OCI-LY1 (cell line): ENCODE results near the gene LAG3.

Experiments used
- CTCF ChIP-seq: fragments of 200-600 bp; sonication (generic), shearing (Covaris generic); IDR thresholded peaks from 2 replicates; pipeline ENCODE4 v1.5.1; 2017; ENCODE audit warnings: mild to moderate bottlenecking, antibody characterized with exemption, low read length, moderate library complexity, mixed read lengths
- EZH2 ChIP-seq: fragments of 200-600 bp; sonication (generic), shearing (Covaris generic); IDR thresholded peaks from 2 replicates; pipeline ENCODE4 v1.8.0; 2017; ENCODE audit warnings: borderline replicate concordance, mixed run types, mild to moderate bottlenecking, antibody characterized with exemption, low read length, moderate library complexity, mixed read lengths

DNA sequence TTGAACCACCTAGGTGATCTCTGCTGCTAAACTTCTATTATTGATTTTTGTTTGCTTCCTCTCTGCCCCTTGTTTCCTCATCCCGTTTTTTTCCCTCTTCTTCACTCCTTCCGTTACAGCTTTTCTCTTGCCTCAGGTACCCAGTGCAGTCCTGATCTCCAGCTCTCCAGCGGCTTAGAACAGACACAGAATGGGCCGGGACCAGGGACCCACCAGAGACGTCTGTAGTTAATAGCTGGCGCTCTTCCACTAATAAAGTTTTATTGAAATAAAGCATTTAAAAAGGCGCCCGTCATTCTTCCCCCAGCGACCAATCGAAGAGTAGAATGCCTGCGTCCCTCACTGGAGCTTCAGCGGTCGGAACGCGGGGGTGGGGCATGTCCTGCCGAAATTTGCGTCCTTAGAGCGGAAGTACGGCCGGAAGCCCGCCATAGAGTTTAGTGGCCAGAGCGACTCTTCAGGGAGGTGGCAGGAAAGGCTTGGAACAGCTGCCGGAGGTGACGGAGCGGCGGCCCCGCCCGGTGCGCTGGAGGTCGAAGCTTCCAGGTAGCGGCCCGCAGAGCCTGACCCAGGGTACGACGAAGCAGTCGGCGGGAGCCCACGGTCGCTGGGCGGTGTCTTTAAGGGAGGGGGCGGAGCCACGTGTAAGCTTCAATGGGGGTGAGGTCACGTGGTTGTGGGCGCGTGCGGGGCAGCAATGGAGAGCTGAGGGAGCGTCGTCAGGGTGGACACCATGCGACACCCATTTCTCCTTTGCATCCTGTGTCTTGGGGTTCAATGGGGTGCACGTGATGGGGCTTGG is 48.5 kb upstream of the LAG3 start, which contains the start of gene COPS7A:
- TF ChIP-seq CTCF, result no peak
- no peak for TF ChIP-seq EZH2
